Hematopoietic multipotent progenitor cell (in vitro differentiated cells): Measurements from ENCODE around the gene ZNF587. TPM values are rescaled to one million over a fixed set of nuclear protein-coding genes. Genes with fewer than 3 reads are reported as not detected.
"Not testable (repeated sequence)": the region's sequence is repeated elsewhere in the genome, so short reads cannot be mapped to it uniquely, and the experiment has no call there.

ENCODE experiments used
- DNase-seq, 3 donors: peaks; one replicate each; pipeline ENCODE4 v3.0.0-alpha.2; 2011 to 2015; ENCODE audit warnings: low read depth in 2 of 3, low spot score in 2 of 3
- total RNA-seq: library from RNA; depleted of rRNA; stranded (reverse); fragments of >200 nt; gene quantifications from one replicate; pipeline ENCODE4 v1.2.3, GENCODE V29; 2012

Gene ZNF587
- total RNA-seq, 1 donor: 23.4 TPM

DNA sequence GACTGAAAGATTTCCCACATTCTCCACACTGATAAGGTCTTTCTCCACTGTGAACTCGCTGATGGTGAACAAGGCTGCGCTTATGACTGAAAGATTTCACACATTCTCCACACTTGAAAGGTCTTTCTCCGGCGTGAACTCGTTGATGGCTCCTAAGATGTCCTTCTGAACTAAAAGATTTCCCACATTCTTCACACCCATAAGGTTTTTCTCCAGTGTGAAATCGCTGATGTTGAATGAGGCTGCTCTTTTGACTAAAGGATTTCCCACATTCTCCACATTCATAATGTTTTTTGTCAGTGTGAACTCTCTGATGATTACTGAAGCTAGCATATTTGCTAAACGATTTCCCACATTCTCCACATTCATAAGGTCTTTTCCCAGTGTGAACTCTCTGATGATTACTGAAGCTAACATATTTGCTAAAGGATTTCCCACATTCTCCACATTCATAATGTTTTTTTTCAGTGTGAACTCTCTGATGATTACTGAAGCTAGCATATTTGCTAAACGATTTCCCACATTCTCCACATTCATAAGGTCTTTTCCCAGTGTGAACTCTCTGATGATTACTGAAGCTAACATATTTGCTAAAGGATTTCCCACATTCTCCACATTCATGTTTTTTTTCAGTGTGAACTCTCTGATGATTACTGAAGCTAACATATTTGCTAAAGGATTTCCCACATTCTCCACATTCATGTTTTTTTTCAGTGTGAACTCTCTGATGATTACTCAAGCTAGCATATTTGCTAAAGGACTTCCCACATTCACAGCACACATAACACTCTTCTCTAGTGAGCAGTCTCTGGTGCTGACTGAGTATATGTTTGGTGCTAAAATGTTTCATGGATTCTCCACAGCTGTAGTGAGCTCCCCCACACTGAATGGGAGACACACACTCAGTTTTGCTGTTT, 24.5 kb downstream of the ZNF587 start:
- peak in 1 of 3 donors; percentile 34 for DNase-seq

DNA sequence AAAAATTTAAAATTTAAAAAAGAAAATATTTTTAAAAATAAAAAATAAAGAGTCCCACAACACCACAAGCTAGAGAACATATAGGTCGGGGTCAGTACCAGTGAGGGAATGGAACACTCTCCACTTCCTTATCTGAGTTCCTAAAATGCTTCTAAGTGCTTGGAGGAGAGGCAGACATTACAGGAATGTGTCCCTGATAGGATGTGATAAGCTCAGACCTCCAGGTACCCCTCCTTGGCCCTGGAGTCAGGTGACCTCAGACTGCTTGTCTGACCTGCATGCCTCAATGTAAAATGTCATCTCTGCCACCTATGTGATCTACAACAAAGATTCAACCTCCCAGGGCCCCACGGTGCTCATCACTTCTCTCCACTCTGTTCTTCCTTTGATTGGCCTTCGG, 36.4 kb downstream of the ZNF587 start:
- DNase-seq: no peak

DNA sequence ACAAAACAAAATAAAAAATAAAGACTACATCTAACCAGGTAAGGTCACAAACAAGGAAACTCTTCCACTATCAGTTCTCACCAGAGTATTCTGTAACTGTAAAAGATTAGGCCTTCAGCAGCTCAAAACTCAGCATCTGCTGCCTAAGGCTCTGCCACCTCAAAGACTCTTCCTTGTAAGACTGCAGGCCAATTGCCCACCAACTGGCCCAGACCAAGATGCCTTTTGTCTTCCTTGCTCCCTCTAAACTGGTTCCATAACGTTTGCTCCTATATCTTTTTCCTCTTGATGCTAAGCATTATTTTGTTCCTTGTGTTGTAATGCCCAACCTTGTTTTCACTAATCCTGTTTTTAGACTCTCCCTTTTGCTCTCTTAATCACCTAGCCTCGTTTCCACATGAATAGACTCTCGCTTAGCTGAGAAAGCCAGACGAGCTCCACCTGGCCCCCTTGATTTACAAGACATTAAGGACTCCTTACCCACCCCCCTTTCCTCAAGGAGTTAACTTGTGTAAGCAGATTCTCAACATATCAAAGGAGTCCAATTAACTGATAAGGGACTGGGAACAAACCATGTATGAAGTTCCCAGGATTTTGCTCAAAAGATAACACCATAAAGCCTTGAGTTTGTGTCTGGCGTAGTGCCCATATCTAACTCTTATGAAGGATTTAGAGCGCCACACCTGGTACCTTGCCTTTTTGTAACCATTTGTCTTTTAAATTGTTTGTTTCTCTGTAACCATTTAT, 37.7 kb downstream of the ZNF587 start:
- DNase-seq: no peak

DNA sequence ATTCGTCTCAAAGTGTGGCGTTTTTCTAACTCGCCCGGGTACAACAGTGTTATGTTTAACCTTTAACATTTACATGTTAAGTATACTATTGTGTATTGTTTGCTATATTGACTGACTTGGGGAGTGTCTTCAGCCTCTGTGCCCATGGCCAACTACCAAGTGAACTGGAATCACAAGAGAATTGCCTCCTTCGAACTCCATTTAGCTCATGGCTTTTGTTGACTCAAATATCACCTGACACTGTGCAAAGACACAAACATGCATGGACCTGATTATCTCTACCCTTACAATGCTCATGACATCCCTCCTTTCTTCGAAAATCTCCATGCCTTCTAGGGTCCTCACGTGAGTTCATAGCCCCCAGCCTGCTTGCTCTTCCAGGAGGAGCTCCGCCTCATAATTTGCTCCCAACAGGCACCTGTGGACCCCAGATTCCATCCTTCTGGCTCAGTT, 38.5 kb downstream of the ZNF587 start:
- DNase-seq: no peak

GRCh38 chr19:57888560-57889231, 39.0 kb downstream of the ZNF587 start, which contains the start of gene ZNF814:
Gene ZNF814 (minus strand): TSS chr19:57889037. CDS start chr19:57888802, 235 bp downstream.
- peak; percentile 39 to 93 (median 75) for DNase-seq

GRCh38 chr19:57890706-57891105, 41.0 kb downstream of the ZNF587 start:
- DNase-seq: not testable (repeated sequence)

DNA sequence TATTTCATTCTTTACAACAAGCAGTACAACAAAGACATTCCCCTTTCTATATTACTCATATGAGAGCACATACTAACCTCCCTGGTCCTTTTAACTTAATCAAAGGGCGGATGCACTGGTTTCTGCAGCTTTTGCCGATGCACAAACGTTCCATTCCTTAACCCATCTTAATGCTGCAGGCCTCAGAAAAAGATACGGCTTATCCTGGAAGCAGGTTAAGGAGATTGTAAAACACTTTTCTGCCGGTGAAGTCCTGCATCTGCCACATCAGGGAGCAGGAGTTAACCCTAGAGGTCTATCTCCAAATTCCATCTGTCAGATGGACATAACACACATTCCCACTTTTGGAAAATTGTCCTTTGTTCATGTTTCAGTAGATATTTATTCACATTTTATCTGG, 50.7 kb downstream of the ZNF587 start:
- DNase-seq: no peak

DNA sequence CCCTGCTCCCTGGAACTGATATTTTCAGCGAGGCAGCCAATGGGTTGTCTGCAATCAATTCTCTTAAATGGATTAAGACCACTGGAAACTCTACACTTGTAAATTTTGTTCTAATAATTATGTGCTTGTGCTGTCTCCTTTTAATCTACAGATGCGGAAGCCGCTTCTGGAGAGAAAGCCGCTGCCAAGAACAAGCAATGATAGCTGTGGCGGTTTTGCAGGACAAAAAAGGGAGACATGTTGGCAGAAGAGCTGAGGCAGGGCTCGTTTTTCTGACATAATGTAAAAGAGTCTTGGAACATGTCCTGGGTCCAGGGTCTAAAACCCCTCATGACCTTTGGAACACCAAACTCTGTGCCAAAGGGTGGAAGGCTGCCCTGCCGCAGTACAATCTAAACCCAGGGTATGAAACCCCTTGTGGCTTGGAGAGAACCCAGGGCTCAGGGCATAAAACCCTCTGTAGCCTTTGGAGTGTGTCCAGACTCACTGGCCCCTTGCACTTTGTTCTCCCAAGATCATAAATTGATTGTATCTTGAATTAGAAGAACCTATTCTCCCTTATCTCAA, 54.0 kb downstream of the ZNF587 start:
- no peak for DNase-seq

DNA sequence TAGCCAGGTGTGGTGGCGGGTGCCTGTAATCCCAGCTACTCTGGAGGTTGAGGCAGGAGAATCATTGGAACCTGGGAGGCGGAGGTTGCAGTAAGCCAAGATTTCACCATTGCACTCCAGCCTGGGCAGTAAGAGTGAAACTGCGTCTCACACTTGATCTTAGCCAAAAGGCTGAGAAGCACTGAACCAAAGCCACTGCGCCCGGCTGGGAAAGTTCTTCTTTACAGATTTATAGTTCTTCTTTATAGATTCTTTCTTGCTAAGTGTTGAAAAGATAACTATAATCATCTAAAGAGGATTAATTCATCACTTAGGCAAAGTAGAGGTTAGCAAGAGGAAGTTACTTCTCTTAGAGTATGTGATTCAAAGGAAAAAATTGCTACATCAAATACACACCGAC, 55.6 kb downstream of the ZNF587 start:
- no peak for DNase-seq

DNA sequence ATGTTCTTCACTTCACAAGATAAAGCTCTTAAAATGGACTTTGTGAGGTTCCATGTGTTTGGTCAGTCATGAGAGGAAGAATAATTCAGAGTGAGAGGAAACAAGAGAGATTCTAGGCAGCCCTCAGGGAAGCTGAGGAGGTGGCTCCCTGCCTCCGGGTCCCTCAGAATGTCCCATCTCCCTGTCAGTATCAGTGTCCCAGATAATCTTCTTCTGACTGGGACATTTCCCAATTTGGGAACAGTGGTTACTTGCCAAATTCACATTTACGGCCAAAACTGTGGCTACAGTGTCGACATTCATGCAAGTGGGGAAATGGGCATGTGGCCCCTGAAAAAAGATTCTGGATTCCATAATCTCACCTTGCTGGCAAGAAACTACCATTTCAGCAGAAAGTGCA, 57.7 kb downstream of the ZNF587 start:
- DNase-seq: no peak

- DNase-seq: no peak
Measured at GRCh38 chr19:57914531-57914930, 64.9 kb downstream of the ZNF587 start.

Other genes with a start within 250 kb of the ZNF587 start
- 5.1 TPM for gene ZNF530, start 250.0 kb upstream of the ZNF587 start, total RNA-seq
- 48.2 TPM for gene ZNF134, start 235.6 kb upstream of the ZNF587 start, total RNA-seq
- 14.5 TPM for gene ZNF211, start 216.7 kb upstream of the ZNF587 start, total RNA-seq
- not detected for gene ZSCAN4, start 180.9 kb upstream of the ZNF587 start, total RNA-seq
- 22.6 TPM for gene ZNF551, start 167.9 kb upstream of the ZNF587 start, total RNA-seq
- 15.1 TPM for gene ZNF154, start 140.7 kb upstream of the ZNF587 start, total RNA-seq
- gene ZNF671, start 122.2 kb upstream of the ZNF587 start, total RNA-seq: 19.7 TPM
- gene ZNF776, start 103.0 kb upstream of the ZNF587 start, total RNA-seq: 33.7 TPM
- 32.6 TPM for gene ZNF586, start 80.2 kb upstream of the ZNF587 start, total RNA-seq
- gene ZNF552, start 34.9 kb upstream of the ZNF587 start, total RNA-seq: 8.9 TPM
- gene ZNF587B, start 19.6 kb upstream of the ZNF587 start, total RNA-seq: 10.0 TPM
- 26.7 TPM for gene ZNF814, start 39.2 kb downstream of the ZNF587 start, total RNA-seq
- gene ZNF417, start 66.7 kb downstream of the ZNF587 start, total RNA-seq: 10.8 TPM
- 10.0 TPM for gene ZNF418, start 85.5 kb downstream of the ZNF587 start, total RNA-seq
- gene ZNF256, start 97.8 kb downstream of the ZNF587 start, total RNA-seq: 9.2 TPM
- gene C19orf18, start 124.7 kb downstream of the ZNF587 start, total RNA-seq: not detected
- 25.9 TPM for gene ZNF606, start 153.0 kb downstream of the ZNF587 start, total RNA-seq
- 0.81 TPM for gene ZSCAN1, start 184.2 kb downstream of the ZNF587 start, total RNA-seq
- 14.8 TPM for gene ZNF135, start 209.4 kb downstream of the ZNF587 start, total RNA-seq
- gene ZSCAN18, start 248.4 kb downstream of the ZNF587 start, total RNA-seq: 178 TPM